ENCODE results near the gene BEND6. TPM values are rescaled to one million over a fixed set of nuclear protein-coding genes. Genes with fewer than 3 reads are reported as not detected.
"Not testable (repeated sequence)": the region's sequence is repeated elsewhere in the genome, so short reads cannot be mapped to it uniquely, and the experiment has no call there.

BEND6 gene
- total RNA-seq, 1 donor from 2014 or later: not detected

- no peak for ATAC-seq (ENCODE audit: low read depth)
- CTCF ChIA-PET: no interaction called here
- H3K4me1 Mint-ChIP-seq: no peaks in the 10 kb centered on the region
- H3K9me3 Mint-ChIP-seq: no peaks in the 10 kb centered on the region
- TF ChIP-seq CTCF (IDR thresholded peaks at IDR 0.05): no peak
- DNase-seq: no peak
- H3K36me3 Mint-ChIP-seq (ENCODE audit: low read depth): no peaks in the 10 kb centered on the region
- no peak overlapping the region for H3K27ac Mint-ChIP-seq
- H3K4me3 Mint-ChIP-seq: no peak overlapping the region
- POLR2A ChIA-PET: no interaction called here
- peaks cover 16% of the 10 kb centered on the region for H3K27me3 Mint-ChIP-seq
- intact Hi-C loops (cut with micrococcal nuclease): no loop called here
Measured at GRCh38 chr6:57033228-57033627, 78.3 kb downstream of the BEND6 start.

GRCh38 chr6:57035549-57035948, 80.6 kb downstream of the BEND6 start:
- intact Hi-C loops (cut with micrococcal nuclease): no loop called here
- Mint-ChIP-seq H3K9me3 (no peaks in the 10 kb centered on the region), H3K27me3 (peaks cover 23% of the 10 kb centered on the region), H3K4me1 (no peaks in the 10 kb centered on the region), H3K36me3 (ENCODE audit: low read depth) (no peaks in the 10 kb centered on the region), H3K27ac (no peak overlapping the region), H3K4me3 (no peak overlapping the region)
- DNase-seq (no peak), ATAC-seq (ENCODE audit: low read depth) (no peak)
- POLR2A ChIA-PET: no interaction called here
- CTCF ChIA-PET: no interaction called here
- no peak for TF ChIP-seq CTCF (IDR thresholded peaks at IDR 0.05)

GRCh38 chr6:57038906-57039305, 84.0 kb downstream of the BEND6 start:
- TF ChIP-seq CTCF (IDR thresholded peaks at IDR 0.05): no peak
- no peak for ATAC-seq (ENCODE audit: low read depth)
- intact Hi-C loops (cut with micrococcal nuclease): no loop called here

GRCh38 chr6:57040011-57040410, 85.1 kb downstream of the BEND6 start:
- intact Hi-C loops (cut with micrococcal nuclease): no loop called here
- no peak for ATAC-seq (ENCODE audit: low read depth)
- Mint-ChIP-seq H3K27me3 (peaks cover 30% of the 10 kb centered on the region), H3K36me3 (ENCODE audit: low read depth) (no peaks in the 10 kb centered on the region), H3K27ac (no peak overlapping the region), H3K9me3 (peaks cover under 1% of the 10 kb centered on the region), H3K4me3 (no peak overlapping the region), H3K4me1 (no peaks in the 10 kb centered on the region)
- CTCF ChIA-PET: no interaction called here
- no peak for DNase-seq
- POLR2A ChIA-PET: no interaction called here
- TF ChIP-seq CTCF (IDR thresholded peaks at IDR 0.05): no peak

More at GRCh38 chr6:57038906-57039305, 84.0 kb downstream of the BEND6 start:
- no peak overlapping the region for H3K4me3 Mint-ChIP-seq
- no peaks in the 10 kb centered on the region for H3K9me3 Mint-ChIP-seq
- no peaks in the 10 kb centered on the region for H3K36me3 Mint-ChIP-seq (ENCODE audit: low read depth)
- peaks cover 30% of the 10 kb centered on the region for H3K27me3 Mint-ChIP-seq
- no peak overlapping the region for H3K27ac Mint-ChIP-seq
- POLR2A ChIA-PET: no interaction called here
- DNase-seq: no peak
- CTCF ChIA-PET: interaction anchor here (0.6 kb wide), 1 partner anchor 11 kb away, joined by 3 read pairs; no protein-coding TSS in a partner anchor
- H3K4me1 Mint-ChIP-seq: no peaks in the 10 kb centered on the region

GRCh38 chr6:57044061-57044460, 89.2 kb downstream of the BEND6 start:
- H3K27me3 Mint-ChIP-seq: peaks cover 13% of the 10 kb centered on the region
- ATAC-seq (ENCODE audit: low read depth); H3K4me3 Mint-ChIP-seq; POLR2A ChIA-PET; CTCF ChIA-PET; H3K27ac Mint-ChIP-seq; H3K9me3 Mint-ChIP-seq; DNase-seq; intact Hi-C loops (cut with micrococcal nuclease): not testable (repeated sequence)
- peaks cover 19% of the 10 kb centered on the region for H3K4me1 Mint-ChIP-seq
- peaks cover 12% of the 10 kb centered on the region for H3K36me3 Mint-ChIP-seq (ENCODE audit: low read depth)

- ChIA-PET POLR2A (no interaction called here), CTCF (no interaction called here)
- DNase-seq (no peak), ATAC-seq (ENCODE audit: low read depth) (no peak)
- Mint-ChIP-seq H3K27me3 (peaks cover 11% of the 10 kb centered on the region), H3K36me3 (ENCODE audit: low read depth) (peaks cover 15% of the 10 kb centered on the region), H3K4me3 (no peak overlapping the region), H3K4me1 (peaks cover 19% of the 10 kb centered on the region), H3K9me3 (peaks cover 3% of the 10 kb centered on the region), H3K27ac (no peak overlapping the region)
- intact Hi-C loops (cut with micrococcal nuclease): no loop called here
- TF ChIP-seq CTCF (IDR thresholded peaks at IDR 0.05): no peak
Measured at GRCh38 chr6:57044568-57044967, 89.7 kb downstream of the BEND6 start.

GRCh38 chr6:57046332-57047256, 91.7 kb downstream of the BEND6 start, which contains the start of gene KIAA1586:
KIAA1586 (plus strand) TSS chr6:57046693; CDS start chr6:57046756, 63 bp downstream.
- Mint-ChIP-seq H3K36me3 (ENCODE audit: low read depth) (peaks cover 30% of the 10 kb centered on the region), H3K4me1 (peaks cover 21% of the 10 kb centered on the region), H3K4me3 (peak within 1 kb of the TSS; percentile 96), H3K27ac (peak within 1 kb of the TSS; percentile 91)
- peak; percentile 91 for ATAC-seq (ENCODE audit: low read depth)
- POLR2A ChIA-PET: interaction anchor here (1.0 kb wide), 1 partner anchor 43 kb away, joined by 3 read pairs; the partner anchor contains the start of gene ZNF451
- DNase-seq: peak; percentile 70
- CTCF ChIA-PET, H3K9me3 Mint-ChIP-seq, H3K27me3 Mint-ChIP-seq: not testable (repeated sequence)
- intact Hi-C loops (cut with micrococcal nuclease): loop anchor here (1.0 to 5.0 kb wide), 4 partner anchors 43 to 271 kb away; partner anchors contain the start of genes BAG2, PRIM2 and RAB23

Data from activated B cell treated with CpG ODN at 0.5 μM for 24 hours (primary cell).